HCT116 (cell line): Measurements from ENCODE around the gene TUT7.

Source experiments
- ATF3 ChIP-seq: IDR thresholded peaks from 2 replicates; pipeline ENCODE4 v1.6.1; 2012
- CBX3 ChIP-seq: IDR thresholded peaks from 2 replicates; pipeline ENCODE4 v1.6.1; 2012; ENCODE audit warnings: low read depth
- CTCF ChIP-seq, 3 experiments: fragments of 200-600 bp in 1 of 3; sonication (generic) in 1 of 3; IDR thresholded peaks in 2 of 3; conservative IDR thresholded peaks in 1 of 3; 2 replicates each; pipeline ENCODE4 v1.5.1; 2012 to 2017; ENCODE audit warnings: low read depth in 2 of 3, low read length in 2 of 3, antibody characterized with exemption in 1 of 3, borderline replicate concordance in 1 of 3, control low read depth in 1 of 3, mild to moderate bottlenecking in 1 of 3, mixed read lengths in 1 of 3, mixed run types in 1 of 3, moderate library complexity in 1 of 3; ENCODE audit not compliant: insufficient read depth in 1 of 3
- ELF1 ChIP-seq: IDR thresholded peaks from 2 replicates; pipeline ENCODE4 v1.6.1; 2012; ENCODE audit warnings: low read depth, borderline replicate concordance
- EZH2 ChIP-seq: fragments of 200-600 bp; sonication (generic); IDR thresholded peaks from 2 replicates; pipeline ENCODE4 v1.6.1; 2017; ENCODE audit warnings: antibody characterized with exemption, mixed run types
- MAX ChIP-seq: IDR thresholded peaks from 2 replicates; pipeline ENCODE4 v1.6.1; 2012
- POLR2A ChIP-seq: IDR thresholded peaks from 2 replicates; pipeline ENCODE4 v1.7.0; 2011; ENCODE audit warnings: borderline replicate concordance; ENCODE audit not compliant: insufficient read depth, insufficient read length; ENCODE audit errors: extremely low read depth
- POLR2AphosphoS5 ChIP-seq: IDR thresholded peaks from 2 replicates; pipeline ENCODE4 v1.6.1; 2011; ENCODE audit warnings: mild to moderate bottlenecking, low read depth, low read length, moderate library complexity
- REST ChIP-seq: IDR thresholded peaks from 2 replicates; pipeline ENCODE4 v1.6.1; 2012; ENCODE audit warnings: low read depth
- SP1 ChIP-seq: IDR thresholded peaks from 2 replicates; pipeline ENCODE4 v1.6.1; 2012; ENCODE audit warnings: low read depth
- SRF ChIP-seq: IDR thresholded peaks from 2 replicates; pipeline ENCODE4 v1.6.1; 2012; ENCODE audit warnings: low read depth
- YY1 ChIP-seq: IDR thresholded peaks from 2 replicates; pipeline ENCODE4 v1.6.1; 2011; ENCODE audit warnings: low read length, low read depth, moderate library complexity, mild to moderate bottlenecking; ENCODE audit not compliant: insufficient replicate concordance; ENCODE audit errors: extremely low read depth
- ZFX ChIP-seq: fragments of 450-650 bp; IDR thresholded peaks from 2 replicates; pipeline ENCODE4 v1.6.1; 2017

- TF ChIP-seq ZFX (no peak), EZH2 (no peak), ELF1 (no peak), CTCF (IDR thresholded peaks at IDR 0.05 in 2 of 3, conservative IDR thresholded peaks at IDR 0.05 in 1 of 3; ENCODE audit: borderline replicate concordance in 1 of 3, insufficient read depth in 1 of 3, low read depth in 2 of 3, low read length in 2 of 3) (no peak), POLR2A (no peak), POLR2AphosphoS5 (no peak), YY1 (no peak), SRF (no peak), REST (no peak), ATF3 (no peak), SP1 (no peak), CBX3 (no peak), MAX (no peak)
Observed at GRCh38 chr9:86242071-86242470, 112.1 kb downstream of the TUT7 start.
